Lower leg skin (tissue), 4 donors: Measurements from ENCODE around the gene PACSIN2. TPM values are rescaled to one million over a fixed set of nuclear protein-coding genes. Genes with fewer than 3 reads are reported as not detected.

Experiments used
- DNase-seq, 2 donors: peaks; one replicate each; pipeline ENCODE4 v3.0.0-alpha.2; 2019; ENCODE audit warnings: low spot score in 2 of 2
- H3K4me3 ChIP-seq: fragments of 200-600 bp; sonication (generic); 2 replicates; pipeline ENCODE4 v1.5.1; 2017; ENCODE audit warnings: mild to moderate bottlenecking, low read depth; ENCODE audit not compliant: poor library complexity, severe bottlenecking
- POLR2A ChIP-seq, 2 donors: fragments of 450-650 bp; IDR thresholded peaks; one replicate each; pipeline ENCODE4 v1.6.1; 2016 to 2017; ENCODE audit warnings: antibody characterized with exemption in 2 of 2, mild to moderate bottlenecking in 1 of 2, moderate library complexity in 1 of 2
- WGBS, 2 donors: methylation state at CpG; one replicate each; pipeline ENCODE4 v1.1.5; 2018; 5-methylcytosine and 5-hydroxymethylcytosine counted together
- intact Hi-C: fragments of 100-400 bp; cut with DNase I; formaldehyde crosslinking; loops from one replicate; pipeline ENCODE4 v1.15.0; 2023; ENCODE audit warnings: low total_unique reads
- total RNA-seq, 4 donors: library from RNA; depleted of rRNA; stranded (reverse); fragments of >200 nt; gene quantifications; one replicate each; pipeline ENCODE4 v1.1.0, GENCODE V29; 2016
- TF ChIP-seq, protein P1 (sequence below), 3 donors: fragments of 450-650 bp; IDR thresholded peaks; one replicate each; pipeline ENCODE4 v1.5.1; 2016; ENCODE audit warnings: antibody characterized with exemption in 3 of 3, mild to moderate bottlenecking in 3 of 3, moderate library complexity in 2 of 3

PACSIN2 gene
- total RNA-seq, 4 donors from 2014 or later, result 46.3 to 88.8 (median 58.2) TPM

DNA sequence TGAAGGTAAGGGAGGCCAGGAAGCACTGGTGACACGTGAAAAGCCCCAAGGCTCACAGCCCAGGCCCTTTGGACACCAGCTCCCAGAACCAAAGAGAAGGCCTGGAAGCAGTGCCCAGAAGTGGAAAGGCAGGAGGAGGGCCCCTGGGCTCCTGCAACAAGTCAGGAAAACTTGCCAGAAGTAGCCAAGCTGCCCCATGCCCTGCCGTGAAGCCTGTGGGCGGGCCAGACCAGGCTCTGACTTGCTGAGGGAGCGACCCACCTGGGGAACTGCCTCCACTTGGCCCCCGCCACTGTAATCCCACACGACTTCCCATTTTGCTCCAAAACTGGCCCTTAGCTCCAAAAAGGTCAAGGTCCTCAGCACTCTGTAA is 106.6 kb downstream of the PACSIN2 start:
- WGBS, 2 donors, result 56% methylated on average over 5 to 6 of the region's 6 CpGs

DNA sequence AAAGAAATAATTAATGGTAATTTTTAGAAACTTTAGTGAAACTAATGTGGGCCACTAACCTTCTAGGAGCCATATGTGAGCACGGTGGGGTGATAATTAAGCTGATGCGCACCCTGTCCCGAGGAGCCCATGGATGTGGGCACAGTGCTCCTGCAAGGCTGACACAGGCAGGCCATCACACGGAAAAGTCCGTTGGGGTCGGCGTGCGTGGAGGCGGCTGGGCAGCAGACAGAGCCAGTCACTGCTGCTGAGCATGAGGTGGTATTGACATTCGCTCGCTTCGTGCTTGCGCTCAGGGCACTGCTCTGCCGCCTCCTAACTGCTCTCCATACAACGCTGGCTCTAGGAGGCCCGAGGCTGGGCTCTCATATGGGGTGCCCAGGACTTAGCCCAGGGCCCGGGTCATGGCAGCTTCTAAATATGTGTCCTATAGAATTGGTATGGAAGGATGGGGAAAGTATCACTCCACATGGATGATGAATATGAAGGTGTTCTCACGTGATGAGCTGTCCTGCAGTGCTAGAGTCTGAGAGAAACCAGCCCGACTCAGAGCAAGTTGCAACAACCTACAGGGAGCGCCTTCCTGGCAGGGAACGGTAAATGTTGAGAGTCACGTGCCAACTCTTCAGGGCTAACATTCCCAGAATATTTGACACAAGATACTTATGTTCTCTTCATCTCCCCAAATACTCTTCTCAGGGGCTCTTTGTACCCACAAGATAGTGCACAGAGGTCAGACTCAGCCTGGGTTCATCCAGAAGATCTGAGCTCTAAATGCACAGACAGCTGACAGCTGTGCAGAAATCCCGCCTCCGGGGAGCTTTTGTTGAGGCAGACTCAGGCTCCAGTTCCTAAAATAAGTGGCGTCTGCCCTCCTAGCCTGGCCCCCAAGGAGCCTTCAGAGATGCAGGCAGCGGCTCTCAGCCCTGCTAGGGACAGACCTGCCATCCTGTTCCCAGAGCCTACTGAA is 107.3 kb downstream of the PACSIN2 start:
- no peak for DNase-seq
- TF ChIP-seq POLR2A (IDR thresholded peaks at IDR 0.05), result no peak
- TF ChIP-seq, protein P1, sequence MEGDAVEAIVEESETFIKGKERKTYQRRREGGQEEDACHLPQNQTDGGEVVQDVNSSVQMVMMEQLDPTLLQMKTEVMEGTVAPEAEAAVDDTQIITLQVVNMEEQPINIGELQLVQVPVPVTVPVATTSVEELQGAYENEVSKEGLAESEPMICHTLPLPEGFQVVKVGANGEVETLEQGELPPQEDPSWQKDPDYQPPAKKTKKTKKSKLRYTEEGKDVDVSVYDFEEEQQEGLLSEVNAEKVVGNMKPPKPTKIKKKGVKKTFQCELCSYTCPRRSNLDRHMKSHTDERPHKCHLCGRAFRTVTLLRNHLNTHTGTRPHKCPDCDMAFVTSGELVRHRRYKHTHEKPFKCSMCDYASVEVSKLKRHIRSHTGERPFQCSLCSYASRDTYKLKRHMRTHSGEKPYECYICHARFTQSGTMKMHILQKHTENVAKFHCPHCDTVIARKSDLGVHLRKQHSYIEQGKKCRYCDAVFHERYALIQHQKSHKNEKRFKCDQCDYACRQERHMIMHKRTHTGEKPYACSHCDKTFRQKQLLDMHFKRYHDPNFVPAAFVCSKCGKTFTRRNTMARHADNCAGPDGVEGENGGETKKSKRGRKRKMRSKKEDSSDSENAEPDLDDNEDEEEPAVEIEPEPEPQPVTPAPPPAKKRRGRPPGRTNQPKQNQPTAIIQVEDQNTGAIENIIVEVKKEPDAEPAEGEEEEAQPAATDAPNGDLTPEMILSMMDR (IDR thresholded peaks at IDR 0.05), result no peak
- no peak overlapping the region for H3K4me3 ChIP-seq
- WGBS, 2 donors, result 54 to 61% methylated on average over 23 to 26 of the region's 26 CpGs
- intact Hi-C loops, result loop anchor here (5.0 kb wide), 1 partner anchor 1195 kb away; no protein-coding TSS in a partner anchor

More for the DNA sequence above, 106.6 kb downstream of the PACSIN2 start:
- intact Hi-C loops, result loop anchor here (5.0 kb wide), 1 partner anchor 1194 kb away; no protein-coding TSS in a partner anchor
- TF ChIP-seq POLR2A (IDR thresholded peaks at IDR 0.05), result no peak
- TF ChIP-seq, protein P1 (IDR thresholded peaks at IDR 0.05), result no peak
- DNase-seq, result no peak
- no peak overlapping the region for H3K4me3 ChIP-seq

DNA sequence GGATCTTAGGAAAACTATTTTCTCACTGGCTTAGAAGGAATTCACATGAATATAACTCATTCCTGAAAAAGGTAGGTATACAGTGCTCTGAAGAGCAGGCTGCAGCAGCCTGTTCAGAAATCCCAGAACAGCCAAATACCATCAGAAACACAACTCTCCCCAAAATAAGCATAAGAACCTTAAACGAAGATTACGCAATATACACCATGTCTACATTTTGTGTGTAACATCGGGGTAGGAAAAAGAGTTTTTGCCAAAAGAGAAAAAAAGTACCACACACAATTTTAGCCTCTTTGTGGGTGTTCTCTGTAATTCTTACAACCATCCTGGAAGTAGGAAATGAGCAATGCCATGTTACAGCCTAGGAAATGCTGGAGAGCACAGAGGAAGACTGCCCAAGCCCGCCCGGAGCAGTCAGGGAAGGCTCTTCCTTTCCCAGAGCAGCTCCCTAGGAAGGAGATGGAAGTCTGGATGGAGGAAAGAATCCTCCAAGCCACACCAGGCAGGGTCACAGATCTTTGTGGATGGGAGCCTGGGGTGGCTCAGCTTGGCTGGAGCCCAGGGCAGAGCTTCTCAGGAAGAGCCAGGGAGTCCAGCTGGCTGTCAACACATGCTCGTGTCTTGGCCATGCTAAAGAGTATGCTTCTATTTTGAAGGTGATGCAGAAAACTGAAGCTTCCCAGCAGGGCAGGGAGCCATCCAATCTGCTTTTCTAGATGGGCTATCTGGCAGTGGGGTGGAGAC is 108.2 kb downstream of the PACSIN2 start:
- intact Hi-C loops, result loop anchor here (5.0 kb wide), 1 partner anchor 1196 kb away; no protein-coding TSS in a partner anchor
- DNase-seq, result no peak
- TF ChIP-seq POLR2A (IDR thresholded peaks at IDR 0.05), result no peak
- TF ChIP-seq, protein P1 (IDR thresholded peaks at IDR 0.05), result no peak
- WGBS, 2 donors, result 36 to 54% methylated on average over 6 of the region's 6 CpGs
- H3K4me3 ChIP-seq, result no peak overlapping the region

DNA sequence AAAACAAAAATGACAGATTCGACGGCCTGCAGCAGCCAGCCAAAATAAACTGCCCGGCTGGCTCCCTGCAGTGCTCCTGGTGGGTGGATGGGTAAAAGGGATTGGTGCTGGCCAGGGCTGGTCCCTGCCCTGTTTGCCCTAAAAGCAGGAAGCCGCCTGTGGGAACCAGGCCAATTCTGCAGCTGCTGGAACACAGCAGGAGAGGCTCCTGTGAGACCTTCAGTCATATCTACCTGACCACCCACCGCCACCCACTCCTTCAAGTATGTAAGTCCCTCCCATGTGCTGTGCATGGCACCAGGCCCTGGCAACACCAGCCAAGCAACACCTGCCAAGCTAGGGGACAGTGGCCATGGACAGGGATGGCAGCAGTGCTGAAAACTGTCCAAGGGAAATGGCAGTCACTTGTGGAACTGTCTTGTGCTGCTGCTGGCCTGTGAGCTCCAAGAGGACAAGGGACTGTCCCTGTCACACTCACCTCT is 109.2 kb downstream of the PACSIN2 start:
- whole genome bisulfite sequencing, 2 donors, result 31 to 38% methylated on average over 5 of the region's 5 CpGs
- TF ChIP-seq, protein P1 (IDR thresholded peaks at IDR 0.05), result no peak
- no peak for TF ChIP-seq POLR2A (IDR thresholded peaks at IDR 0.05)
- intact Hi-C loops, result loop anchor here (5.0 kb wide), 1 partner anchor 1197 kb away; no protein-coding TSS in a partner anchor
- no peak overlapping the region for H3K4me3 ChIP-seq
- no peak for DNase-seq

DNA sequence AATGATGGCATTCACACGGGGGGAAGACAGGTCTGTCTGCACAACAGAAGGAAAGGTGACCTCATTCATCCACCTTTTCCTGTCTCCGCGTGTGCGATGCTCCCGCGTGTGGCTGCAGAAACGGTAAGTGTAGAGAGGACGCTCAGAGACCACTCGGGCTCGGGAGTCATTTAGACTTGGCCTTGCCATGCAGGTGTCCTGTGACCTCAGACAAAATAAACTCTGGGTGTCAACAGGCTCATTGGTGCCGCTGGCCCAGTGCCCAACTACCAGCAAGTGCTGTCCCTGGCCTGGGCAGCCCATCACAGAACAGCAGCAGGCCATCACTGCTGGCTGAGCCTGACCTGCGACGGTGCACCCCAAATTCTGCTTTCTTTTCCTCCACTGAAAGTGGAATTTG is 109.7 kb downstream of the PACSIN2 start:
- intact Hi-C loops, result loop anchor here (5.0 kb wide), 1 partner anchor 1197 kb away; no protein-coding TSS in a partner anchor
- no peak overlapping the region for H3K4me3 ChIP-seq
- TF ChIP-seq, protein P1 (IDR thresholded peaks at IDR 0.05), result no peak
- TF ChIP-seq POLR2A (IDR thresholded peaks at IDR 0.05), result no peak
- 80 to 82% methylated on average over 13 of the region's 13 CpGs for WGBS, 2 donors
- no peak for DNase-seq
